HG02763 (cell line): ENCODE data around the gene ASCC3.

Source experiments
- ATAC-seq: cut with Tn5 transposase; IDR thresholded peaks from one replicate; pipeline ENCODE4 v1.9.1; 2021; ENCODE audit warnings: mild to moderate bottlenecking, moderate library complexity; ENCODE audit not compliant: unreplicated experiment

The ASCC3 gene, protein sequence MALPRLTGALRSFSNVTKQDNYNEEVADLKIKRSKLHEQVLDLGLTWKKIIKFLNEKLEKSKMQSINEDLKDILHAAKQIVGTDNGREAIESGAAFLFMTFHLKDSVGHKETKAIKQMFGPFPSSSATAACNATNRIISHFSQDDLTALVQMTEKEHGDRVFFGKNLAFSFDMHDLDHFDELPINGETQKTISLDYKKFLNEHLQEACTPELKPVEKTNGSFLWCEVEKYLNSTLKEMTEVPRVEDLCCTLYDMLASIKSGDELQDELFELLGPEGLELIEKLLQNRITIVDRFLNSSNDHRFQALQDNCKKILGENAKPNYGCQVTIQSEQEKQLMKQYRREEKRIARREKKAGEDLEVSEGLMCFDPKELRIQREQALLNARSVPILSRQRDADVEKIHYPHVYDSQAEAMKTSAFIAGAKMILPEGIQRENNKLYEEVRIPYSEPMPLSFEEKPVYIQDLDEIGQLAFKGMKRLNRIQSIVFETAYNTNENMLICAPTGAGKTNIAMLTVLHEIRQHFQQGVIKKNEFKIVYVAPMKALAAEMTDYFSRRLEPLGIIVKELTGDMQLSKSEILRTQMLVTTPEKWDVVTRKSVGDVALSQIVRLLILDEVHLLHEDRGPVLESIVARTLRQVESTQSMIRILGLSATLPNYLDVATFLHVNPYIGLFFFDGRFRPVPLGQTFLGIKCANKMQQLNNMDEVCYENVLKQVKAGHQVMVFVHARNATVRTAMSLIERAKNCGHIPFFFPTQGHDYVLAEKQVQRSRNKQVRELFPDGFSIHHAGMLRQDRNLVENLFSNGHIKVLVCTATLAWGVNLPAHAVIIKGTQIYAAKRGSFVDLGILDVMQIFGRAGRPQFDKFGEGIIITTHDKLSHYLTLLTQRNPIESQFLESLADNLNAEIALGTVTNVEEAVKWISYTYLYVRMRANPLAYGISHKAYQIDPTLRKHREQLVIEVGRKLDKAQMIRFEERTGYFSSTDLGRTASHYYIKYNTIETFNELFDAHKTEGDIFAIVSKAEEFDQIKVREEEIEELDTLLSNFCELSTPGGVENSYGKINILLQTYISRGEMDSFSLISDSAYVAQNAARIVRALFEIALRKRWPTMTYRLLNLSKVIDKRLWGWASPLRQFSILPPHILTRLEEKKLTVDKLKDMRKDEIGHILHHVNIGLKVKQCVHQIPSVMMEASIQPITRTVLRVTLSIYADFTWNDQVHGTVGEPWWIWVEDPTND (N-terminal part only)

DNA sequence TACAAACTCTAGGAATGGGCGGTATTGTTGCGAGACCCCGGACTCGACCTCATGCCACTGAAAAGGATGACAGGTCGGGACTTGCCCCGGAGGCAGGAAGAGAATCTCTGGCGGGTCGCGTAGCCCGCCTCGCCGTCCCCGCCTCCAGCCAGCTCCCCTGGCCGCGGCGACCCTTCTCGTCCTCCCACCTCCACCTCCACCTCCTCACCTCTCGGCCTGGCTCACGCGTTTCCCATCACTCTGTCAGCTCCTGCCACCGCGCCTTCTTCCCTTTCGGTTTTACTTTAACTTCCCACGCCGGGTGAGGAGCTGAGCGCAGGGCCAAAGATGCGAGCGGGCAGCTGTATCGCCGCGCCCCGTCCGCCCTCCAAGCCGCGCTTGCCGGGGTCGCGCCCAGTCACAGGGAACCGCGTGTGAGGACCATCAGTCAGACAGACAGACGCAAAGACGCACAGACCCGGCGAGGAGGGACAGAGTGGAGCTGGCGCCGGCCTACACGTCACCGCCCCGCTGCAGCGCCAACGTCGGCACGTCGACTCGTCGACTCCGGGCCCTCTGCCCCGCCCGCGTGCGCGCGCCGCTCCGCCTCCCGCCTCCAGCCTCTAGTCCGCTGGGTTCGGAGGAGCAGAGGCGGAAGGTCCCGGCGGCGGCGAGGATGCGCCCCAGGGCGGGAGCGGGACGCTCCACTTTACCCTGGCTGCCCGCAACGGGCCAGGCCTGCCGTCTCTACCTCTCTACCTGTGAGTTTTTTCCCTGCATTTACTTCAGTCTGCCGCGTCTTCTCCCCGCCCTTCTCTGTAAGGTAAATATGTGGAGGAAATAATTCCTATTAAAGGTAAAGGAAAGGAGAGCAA, at the start of gene ASCC3:
TSS of gene ASCC3 (minus strand) at position 477 of the 854 bp plus-strand sequence. CDS start 13,332 bp downstream, outside the sequence.
- ATAC-seq, result peak; percentile 98

DNA sequence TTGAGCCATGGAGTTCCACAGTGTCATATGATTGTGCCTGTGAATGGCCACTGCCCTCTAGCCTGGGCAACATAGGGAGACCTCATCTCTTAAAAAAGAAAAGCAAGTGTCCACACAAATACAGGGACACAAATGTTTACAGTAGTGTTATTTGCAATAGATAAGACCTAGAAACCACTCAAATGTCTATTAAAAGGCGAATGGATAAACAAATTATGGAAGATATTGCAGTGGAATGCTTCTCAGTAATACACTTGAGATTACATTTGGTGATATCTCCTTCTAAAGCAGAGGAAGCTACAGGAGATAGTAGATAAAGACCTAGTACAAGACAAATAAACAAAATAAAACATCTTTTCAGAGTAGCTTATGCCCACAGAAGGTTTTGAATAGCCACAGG, 44.6 kb upstream of the ASCC3 start:
- ATAC-seq, result no peak

DNA sequence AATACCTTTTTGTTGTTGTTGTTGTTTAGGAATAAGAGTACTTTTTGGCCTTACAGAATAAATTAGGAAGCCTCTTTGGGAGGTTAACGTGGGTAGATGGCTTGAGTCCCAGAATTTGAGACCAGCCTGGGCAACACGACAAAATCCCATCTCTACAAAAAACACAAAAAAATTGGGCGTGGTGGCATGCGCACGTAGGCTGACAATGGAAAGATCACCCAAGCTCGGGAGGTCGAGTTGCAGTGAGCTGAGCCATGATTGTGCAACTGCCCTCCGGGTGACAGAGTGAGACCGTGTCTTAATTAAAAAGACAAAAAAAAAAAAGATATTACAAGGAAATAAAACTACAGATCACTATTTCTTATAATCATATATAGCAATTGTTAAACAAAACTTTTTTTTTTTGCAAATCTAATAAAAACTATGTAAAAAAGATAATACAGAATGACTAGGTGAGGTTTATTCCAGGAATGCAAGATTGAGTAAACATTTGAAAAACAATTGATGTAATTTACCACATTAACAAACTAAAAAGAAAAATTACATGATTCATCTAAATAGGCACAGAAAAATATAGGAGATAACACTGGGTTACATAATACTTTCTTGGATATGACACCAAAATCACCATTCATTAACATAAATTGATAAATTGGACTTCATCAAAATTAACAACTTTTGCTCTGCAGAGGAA, 43.6 kb upstream of the ASCC3 start:
- ATAC-seq, result no peak

DNA sequence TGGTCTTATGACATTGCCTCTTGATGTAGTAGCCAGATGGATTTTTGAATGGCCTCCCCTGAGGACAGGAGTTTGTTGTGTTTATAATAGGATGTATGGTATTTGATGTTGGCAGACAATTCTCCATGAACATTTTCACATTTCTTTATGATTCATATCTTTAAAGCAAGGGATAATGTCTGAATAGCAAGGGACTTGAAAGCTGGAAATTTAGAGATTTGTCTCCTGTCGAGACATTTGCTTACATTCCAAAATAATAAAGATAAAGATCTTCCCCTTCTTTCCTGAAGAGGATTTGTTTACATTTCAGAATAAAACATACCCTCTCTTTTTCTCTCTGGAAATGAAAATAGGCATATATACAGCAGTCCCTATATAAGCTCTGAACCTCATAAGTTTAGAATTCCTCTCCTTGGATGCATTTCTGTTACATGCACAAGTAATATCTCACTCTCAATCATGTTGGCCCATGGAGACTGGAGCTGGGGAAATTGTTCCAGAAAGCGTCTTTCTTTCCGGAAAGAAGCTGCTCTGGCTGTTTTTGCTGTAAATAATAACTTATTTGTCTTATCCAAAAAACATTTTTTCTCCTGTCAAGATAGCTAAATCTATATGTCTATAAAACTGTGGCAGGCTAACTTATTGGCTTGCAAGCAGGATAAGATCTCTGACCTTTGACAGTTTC, 42.5 kb upstream of the ASCC3 start:
- ATAC-seq, result no peak

DNA sequence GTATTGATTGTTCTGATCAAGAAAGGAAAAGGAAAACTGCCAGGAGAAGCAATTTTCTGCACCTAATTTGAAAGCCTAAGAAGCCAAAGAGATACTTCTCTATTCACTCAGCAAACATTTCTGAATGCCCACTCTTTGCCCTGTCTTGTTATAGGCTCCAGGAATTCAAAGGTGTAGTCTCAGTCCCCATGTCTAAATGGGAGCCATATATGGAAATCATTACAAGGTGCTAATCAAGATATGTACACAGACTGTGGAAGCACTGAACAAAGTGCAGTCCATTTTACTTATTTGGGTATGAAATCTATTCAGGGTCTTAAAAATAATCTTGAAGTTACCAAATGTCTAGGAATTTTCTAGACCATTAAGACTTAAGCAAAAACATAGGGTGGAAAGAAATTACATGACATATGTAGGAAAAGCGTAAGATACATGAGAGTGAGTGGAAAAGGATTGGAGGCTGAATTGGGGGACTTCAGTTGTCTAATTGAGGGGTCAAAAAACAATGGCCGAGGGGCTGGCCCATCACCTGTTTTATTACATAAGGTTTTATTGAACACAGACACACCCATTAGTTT, 39.0 kb upstream of the ASCC3 start:
- ATAC-seq, result no peak

DNA sequence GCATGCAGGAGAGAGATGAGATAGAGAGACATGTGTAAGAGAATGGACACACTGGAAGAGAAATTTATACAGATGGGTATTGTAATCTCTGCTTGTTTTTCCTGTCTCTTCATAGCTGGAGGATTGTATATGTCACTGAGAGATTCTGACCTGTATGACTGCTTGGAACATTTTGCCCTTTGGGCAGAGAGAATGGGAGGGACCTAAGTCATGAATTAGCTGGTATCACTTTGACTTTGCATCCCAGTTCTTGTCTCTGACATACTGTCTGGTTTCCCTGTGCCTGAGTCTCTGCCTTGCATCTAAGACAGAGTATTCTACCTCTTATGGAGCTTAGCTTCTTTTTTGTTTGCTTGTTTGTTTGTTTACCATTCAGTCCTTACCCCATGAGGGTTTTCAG, 37.0 kb upstream of the ASCC3 start:
- ATAC-seq, result no peak

DNA sequence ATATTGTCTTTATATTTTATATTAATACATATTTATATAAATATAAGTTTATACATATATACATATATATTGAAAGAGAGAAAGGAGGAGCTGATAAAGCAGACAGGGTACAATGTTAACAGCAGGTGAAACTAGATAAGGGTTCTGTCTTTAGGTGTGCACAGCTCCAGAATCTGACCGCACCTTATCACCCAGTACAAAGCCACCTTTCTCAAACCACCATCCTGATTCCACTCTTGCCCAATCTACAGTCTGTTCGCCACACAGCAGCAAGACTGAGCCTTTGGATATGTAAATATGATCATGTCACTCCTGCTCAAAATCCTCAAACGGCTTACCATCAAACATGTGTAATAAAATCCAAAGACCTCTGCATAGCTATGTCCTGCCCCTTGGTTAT, 34.7 kb upstream of the ASCC3 start:
- no peak for ATAC-seq

DNA sequence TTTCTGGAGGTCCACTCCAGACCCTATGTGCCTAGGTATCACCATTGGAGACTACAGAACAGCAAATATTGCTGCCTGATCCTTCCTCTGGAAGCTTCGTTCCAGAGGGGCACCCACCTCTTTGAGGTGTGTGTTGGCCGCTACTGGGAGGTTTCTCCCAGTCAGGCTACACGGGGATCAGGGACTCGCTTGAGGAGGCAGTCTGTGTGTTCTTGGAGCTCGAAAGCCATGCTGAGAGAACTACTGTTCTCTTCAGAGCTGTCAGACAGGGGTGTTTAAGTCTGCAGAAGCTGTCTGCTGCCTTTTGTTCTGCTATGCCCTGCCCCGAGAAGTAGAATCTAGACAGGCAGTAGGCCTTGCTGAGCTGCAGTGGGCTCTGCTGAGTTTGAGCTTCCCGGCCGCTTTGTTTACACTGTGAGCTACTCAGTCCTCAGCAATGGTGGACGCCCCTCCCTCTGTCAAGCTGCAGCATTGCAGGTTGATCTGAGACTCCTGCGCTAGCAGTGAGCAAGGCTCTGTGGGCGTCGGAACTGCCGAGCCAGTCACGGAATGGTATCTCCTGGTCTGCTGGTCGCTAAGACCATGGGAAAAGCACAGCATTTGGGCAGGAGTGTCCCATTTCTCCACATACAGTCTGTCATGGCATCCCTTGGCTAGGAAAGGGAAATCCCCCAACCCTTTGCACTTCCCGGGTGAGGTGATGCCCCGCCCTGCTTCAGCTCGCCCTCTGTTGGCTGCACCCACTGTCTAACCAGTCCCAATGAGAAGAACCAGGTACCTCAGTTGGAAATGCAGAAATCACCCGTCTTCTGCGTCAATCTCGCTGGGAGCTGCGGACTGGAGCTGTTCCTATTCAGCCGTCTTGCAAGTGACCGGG, 32.5 kb upstream of the ASCC3 start:
- no peak for ATAC-seq

DNA sequence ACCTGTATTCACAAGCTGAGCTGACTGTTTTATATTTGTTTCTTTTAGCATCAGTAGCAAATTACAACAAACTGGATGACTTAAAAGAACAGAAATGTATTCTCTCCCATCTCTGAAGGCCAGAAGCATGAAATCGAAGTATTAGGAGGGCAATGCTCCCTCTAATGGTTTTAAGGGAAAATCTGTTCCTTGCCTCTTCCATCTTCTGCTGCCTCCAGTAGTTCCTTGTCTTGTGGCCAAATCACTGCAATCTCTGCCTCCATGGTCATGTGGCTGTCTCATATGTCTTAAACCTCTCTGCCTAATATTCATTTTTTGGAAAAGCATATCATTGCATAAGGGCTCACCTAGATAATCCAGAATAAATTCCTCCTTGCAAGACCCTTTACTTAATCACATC, 25.2 kb upstream of the ASCC3 start:
- ATAC-seq, result no peak

DNA sequence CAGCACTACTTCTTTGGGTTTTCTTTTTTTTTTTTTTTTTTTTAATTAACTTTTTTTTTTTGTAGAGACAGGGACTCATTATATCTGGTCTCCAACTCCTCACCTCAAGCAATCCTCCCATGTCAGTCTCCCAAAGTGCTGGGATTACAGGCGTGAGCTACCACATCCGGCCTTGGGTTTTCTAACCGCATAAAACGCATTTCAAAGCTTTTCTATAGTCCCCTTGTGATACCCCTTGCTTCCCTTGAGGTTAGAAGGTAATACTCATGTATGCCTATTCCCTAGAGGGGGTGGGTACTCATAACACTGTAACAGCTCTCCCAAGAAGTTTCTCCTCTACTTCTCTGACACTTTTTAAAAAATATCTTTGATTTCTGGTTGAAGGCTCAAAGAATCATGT, 23.9 kb upstream of the ASCC3 start:
- ATAC-seq, result no peak

DNA sequence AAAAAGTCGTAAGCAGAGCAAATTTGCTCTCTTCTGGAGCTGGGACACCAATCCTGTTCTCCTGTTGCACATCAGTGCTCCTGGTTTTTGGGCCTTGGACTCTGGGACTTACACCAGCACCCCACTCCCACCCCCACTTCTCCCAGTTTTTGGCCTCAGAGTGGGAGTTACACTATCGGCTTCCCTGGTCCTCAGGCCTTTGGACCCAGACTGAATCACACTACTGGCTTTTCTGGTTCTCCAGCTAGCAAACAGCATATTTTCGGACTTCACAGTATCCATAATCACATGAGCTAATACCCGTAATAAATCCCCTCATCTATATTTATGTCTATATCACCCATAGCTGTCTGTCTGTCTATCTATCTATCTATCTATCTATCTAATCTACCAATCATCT, 23.2 kb upstream of the ASCC3 start:
- no peak for ATAC-seq

DNA sequence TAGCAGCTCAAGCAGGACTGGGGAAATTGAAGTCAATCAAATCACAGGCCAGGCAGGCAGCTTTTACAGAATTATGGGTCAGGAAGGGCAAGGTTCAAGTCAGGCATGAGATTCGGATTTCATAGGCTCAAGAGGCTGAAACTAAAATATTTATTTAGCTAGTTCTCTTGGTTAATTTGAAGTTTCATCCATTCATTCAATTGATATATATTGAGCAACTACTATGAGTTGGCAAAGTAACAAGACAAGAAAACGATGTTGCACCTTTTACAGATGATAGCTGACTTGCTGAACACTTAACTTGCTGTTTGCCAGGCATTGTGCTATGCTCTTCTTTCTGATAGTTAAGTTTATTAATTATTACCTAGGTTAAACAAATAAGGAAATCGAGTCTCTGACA, 20.5 kb upstream of the ASCC3 start:
- no peak for ATAC-seq

DNA sequence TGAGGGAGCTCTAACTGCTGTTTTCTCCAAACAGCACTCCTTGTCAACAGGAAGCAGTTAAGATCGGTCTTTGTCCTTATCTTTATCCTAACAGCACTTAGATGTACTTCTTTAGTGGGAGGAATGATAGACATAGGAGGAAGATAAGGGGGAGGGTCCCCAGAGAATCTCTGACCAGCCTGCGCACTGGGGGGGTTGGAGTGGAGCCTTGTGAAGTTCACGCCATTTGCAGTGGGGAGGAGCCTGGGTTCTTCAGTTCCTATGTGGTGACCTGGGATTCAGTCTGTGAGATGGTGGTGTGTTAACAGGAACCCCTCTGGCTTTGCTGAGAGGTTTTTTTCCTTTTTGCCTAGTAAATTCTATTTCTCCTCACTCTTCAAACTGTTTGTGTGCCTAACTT, 18.1 kb upstream of the ASCC3 start:
- ATAC-seq, result no peak

DNA sequence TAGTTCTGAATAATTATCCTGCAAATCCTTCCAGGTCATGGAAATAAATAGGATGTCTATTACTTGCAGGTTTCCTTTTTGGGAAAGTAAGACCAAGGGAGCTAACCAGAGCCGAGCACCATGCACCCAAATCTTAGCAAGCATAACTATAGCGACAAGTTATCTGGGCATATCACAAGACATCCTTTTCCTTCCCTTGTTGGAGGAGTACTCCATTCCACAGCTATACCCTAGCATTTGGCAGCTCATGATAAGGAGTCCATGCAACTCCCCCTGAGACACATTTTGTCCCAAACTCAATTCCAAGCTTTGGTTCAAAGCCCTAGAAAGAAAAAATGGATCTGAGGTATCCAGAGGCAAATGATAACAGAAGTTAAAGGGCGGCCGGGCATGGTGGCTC, 16.5 kb upstream of the ASCC3 start:
- no peak for ATAC-seq

DNA sequence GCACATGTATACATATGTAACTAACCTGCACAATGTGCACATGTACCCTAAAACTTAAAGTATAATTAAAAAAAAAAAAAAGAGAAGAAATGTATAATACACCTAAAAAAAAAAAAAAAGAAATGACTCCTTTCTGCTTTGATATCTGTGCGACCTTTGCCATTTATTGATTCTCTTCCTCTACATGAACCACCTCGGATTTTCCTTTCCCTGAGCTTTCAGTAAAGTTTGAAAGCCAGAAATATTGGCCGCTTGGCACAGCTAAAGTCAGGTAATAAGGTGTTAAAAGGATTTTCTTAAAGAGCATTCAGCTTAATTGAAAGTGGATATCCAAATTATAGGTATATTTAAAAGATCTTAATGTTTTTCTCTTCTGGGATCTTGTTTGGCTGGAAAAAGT, 12.6 kb upstream of the ASCC3 start:
- no peak for ATAC-seq

DNA sequence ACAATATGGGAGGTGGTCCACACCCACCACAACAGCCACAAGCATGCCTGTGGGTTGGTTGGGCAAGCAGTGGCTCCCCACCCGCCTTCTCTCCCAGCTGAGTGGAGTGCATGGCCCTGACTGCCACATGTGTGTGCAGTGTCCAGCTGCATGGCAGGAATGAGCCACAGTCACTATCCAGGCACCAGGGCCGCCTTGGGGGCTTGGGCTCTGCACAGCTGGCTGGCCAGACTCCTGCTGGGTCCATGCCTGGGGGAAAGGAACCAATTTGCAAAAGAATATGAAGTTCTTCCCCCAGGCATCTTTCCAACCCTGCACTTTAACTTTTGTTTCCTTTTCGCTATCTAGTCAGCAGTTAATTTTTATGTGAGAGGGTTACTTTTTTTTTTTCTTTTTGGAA, 11.6 kb upstream of the ASCC3 start:
- ATAC-seq, result no peak

DNA sequence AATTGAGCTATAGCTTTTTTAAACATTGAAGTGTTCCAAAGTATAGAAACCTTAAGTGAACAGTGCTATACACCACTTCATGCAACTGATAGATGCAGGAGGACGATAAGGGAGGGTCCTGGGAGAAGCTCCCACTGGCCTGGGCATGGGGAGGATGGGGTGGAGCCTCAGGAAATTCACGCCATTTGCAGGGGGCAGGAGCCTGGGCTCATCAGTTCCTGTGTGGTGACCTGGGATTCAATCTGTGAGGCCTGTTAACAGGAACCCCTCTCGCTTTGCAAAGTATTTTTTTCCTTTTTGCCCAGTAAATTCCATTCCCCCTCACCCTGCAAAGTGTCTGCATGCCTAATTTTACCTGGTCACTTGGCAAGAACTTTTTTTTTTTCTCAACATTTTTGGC, 11.0 kb upstream of the ASCC3 start:
- ATAC-seq, result no peak

DNA sequence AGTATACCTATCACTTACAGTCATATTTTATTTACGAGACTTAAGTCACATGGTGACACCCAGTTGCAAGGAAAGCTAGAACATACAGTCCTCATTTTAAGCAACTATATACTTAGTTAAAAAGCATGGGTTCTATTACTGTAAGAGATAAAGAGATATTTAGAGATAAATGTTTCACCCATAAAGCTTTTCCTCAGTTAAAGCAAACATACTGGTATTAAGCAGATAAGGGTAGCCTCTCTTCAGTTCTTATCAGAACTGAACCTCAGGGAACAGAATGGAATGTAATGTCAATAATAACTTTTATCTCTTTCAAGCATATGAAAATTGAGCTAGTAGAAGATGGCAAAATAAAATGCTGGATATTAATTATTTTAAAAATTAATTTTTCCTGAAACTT, 9.9 kb upstream of the ASCC3 start:
- no peak for ATAC-seq
